ENCODE results near the gene ANXA6.

GRCh38 chr5:151110992-151111391, 46.6 kb downstream of the ANXA6 start:
- no peak for TF ChIP-seq POLR2A (IDR thresholded peaks at IDR 0.05)
- no peak for TF ChIP-seq EP300 (IDR thresholded peaks at IDR 0.05)
- no peak for TF ChIP-seq CTCF (IDR thresholded peaks at IDR 0.05)
